ENCODE data around the gene TMEM132D.
"Not testable (repeated sequence)": the region's sequence is repeated elsewhere in the genome, so short reads cannot be mapped to it uniquely, and the experiment has no call there.

- TF ChIP-seq CTCF, POLR2A (IDR thresholded peaks at IDR 0.05): not testable (repeated sequence)
Measured at GRCh38 chr12:129538724-129539335, 365.0 kb downstream of the TMEM132D start.
